ENCODE results near the gene TMEM120A. TPM values are rescaled to one million over a fixed set of nuclear protein-coding genes. Genes with fewer than 3 reads are reported as not detected.

Gene TMEM120A
- total RNA-seq, 6 donors from 2014 or later: 27.5 to 75.4 (median 43.1) TPM

Small RNA genes lying within 50 kb of the gene (small RNA-seq; reads per million reads assigned to genes)
- gene SNORA14A: 1.4 to 4.1 (median 2.6) reads per million in 4 donors

Other genes starting within 250 kb of the TMEM120A start
- 1 to 10 TPM in 1 of 6 donors, under 1 TPM in 1, not detected in 4; 0.71 to 3.6 TPM for gene CCL26, start 222.4 kb downstream of the TMEM120A start, total RNA-seq
- 1 to 10 TPM in 4 of 6 donors, not detected in 2; 1.4 to 7.6 (median 2.7) TPM for gene CCL24, start 180.8 kb downstream of the TMEM120A start, total RNA-seq
- 100 to 1,000 TPM in 2 of 6 donors, 10 to 100 TPM in 4; 35.6 to 132 (median 82.5) TPM for gene RHBDD2, start 115.6 kb downstream of the TMEM120A start, total RNA-seq
- 100 to 1,000 TPM; 107 to 257 (median 194) TPM for gene POR, start 79.4 kb downstream of the TMEM120A start, total RNA-seq
- gene STYXL1, start 53.4 kb upstream of the TMEM120A start, total RNA-seq: 10 to 100 TPM; 11.1 to 71.2 (median 23.5) TPM
- 100 to 1,000 TPM in 3 of 6 donors, 10 to 100 TPM in 3; 52.4 to 131 (median 111) TPM for gene MDH2, start 53.5 kb upstream of the TMEM120A start, total RNA-seq
- 1 to 10 TPM in 2 of 6 donors, under 1 TPM in 4; 0.30 to 1.5 (median 0.72) TPM for gene SRRM3, start 207.3 kb upstream of the TMEM120A start, total RNA-seq

All from upper lobe of left lung (tissue), 6 donors.